WTC11 (cell line): ENCODE measurements around the gene GOLGA3. TPM values are rescaled to one million over a fixed set of nuclear protein-coding genes. Genes with fewer than 3 reads are reported as not detected.

Experiments used
- ATAC-seq: fragments of 200-7000 bp; cut with Tn5 transposase; 2 replicates; pipeline ENCODE4 v1.10.0; 2021; ENCODE audit warnings: mild to moderate bottlenecking, moderate library complexity
- Bru-seq: library from RNA; stranded (reverse); fragments of 400-500 nt; gene quantifications from one replicate; lab custom pipeline; 2021; lab: Mats Ljungman, UMichigan
- CTCF ChIA-PET: fragments of 300-600 bp; sonication (Branson Sonifier 250); formaldehyde crosslinking; loops from one replicate; lab custom pipeline; 2021; ENCODE audit warnings: antibody characterized with exemption; lab: Charles Lee
- POLR2A ChIA-PET: fragments of 350-600 bp; sonication (Branson Sonifier 250); formaldehyde crosslinking; loops from one replicate; lab custom pipeline; 2021; ENCODE audit warnings: antibody characterized with exemption; lab: Charles Lee
- DNase-seq: peaks from one replicate; pipeline ENCODE4 v3.0.0; 2021; ENCODE audit warnings: low spot score
- H3K27ac Mint-ChIP-seq: 2 replicates; pipeline ENCODE4 v1.8.0; 2021; ENCODE audit warnings: mixed read lengths
- H3K27me3 Mint-ChIP-seq: 2 replicates; pipeline ENCODE4 v1.8.0; 2021; ENCODE audit warnings: low read depth, mild to moderate bottlenecking, moderate library complexity, mixed read lengths
- H3K36me3 Mint-ChIP-seq: 2 replicates; pipeline ENCODE4 v1.8.0; 2021; ENCODE audit warnings: mixed read lengths
- H3K4me1 Mint-ChIP-seq: 2 replicates; pipeline ENCODE4 v1.8.0; 2022; ENCODE audit warnings: mixed read lengths
- H3K4me3 Mint-ChIP-seq: 2 replicates; pipeline ENCODE4 v1.8.0; 2021; ENCODE audit warnings: mild to moderate bottlenecking, moderate library complexity, mixed read lengths
- H3K9me3 Mint-ChIP-seq: 2 replicates; pipeline ENCODE4 v1.8.0; 2021; ENCODE audit warnings: mixed read lengths
- CREB1 ChIP-seq: sonication (generic); formaldehyde crosslinking; IDR thresholded peaks from 2 replicates; pipeline ENCODE4 v1.8.0; 2023; ENCODE audit warnings: mild to moderate bottlenecking, missing genetic modification reagents
- CREM ChIP-seq: sonication (generic); formaldehyde crosslinking; IDR thresholded peaks from 2 replicates; pipeline ENCODE4 v1.8.1; 2022; ENCODE audit warnings: mild to moderate bottlenecking, missing genetic modification reagents, moderate library complexity
- EMX1 ChIP-seq: fragments of 250-450 bp; sonication (Bioruptor Pico); IDR thresholded peaks from 2 replicates; pipeline ENCODE4 v1.8.0; 2021; ENCODE audit warnings: mild to moderate bottlenecking
- ETV6 ChIP-seq: sonication (generic); formaldehyde crosslinking; IDR thresholded peaks from 2 replicates; pipeline ENCODE4 v1.8.1; 2022; ENCODE audit warnings: mild to moderate bottlenecking, missing genetic modification reagents
- GABPB1 ChIP-seq: sonication (generic); formaldehyde crosslinking; IDR thresholded peaks from 2 replicates; pipeline ENCODE4 v1.8.1; 2023; ENCODE audit warnings: mild to moderate bottlenecking, missing genetic modification reagents
- JUN ChIP-seq: sonication (generic); formaldehyde crosslinking; IDR thresholded peaks from 2 replicates; pipeline ENCODE4 v1.8.0; 2023; ENCODE audit warnings: mild to moderate bottlenecking, missing genetic modification reagents
- MYBL2 ChIP-seq: sonication (generic); formaldehyde crosslinking; IDR thresholded peaks from 2 replicates; pipeline ENCODE4 v1.8.1; 2023; ENCODE audit warnings: mild to moderate bottlenecking, moderate library complexity, missing genetic modification reagents
- NFATC4 ChIP-seq: fragments of 250-450 bp; sonication (Bioruptor Pico); IDR thresholded peaks from 2 replicates; pipeline ENCODE4 v1.9.0; 2021; ENCODE audit warnings: mild to moderate bottlenecking
- PRRX2 ChIP-seq: fragments of 250-450 bp; sonication (Bioruptor Pico); IDR thresholded peaks from 2 replicates; pipeline ENCODE4 v1.8.0; 2021; ENCODE audit warnings: mild to moderate bottlenecking
- ZBTB21 ChIP-seq: sonication (generic); formaldehyde crosslinking; IDR thresholded peaks from 2 replicates; pipeline ENCODE4 v1.8.1; 2023; ENCODE audit warnings: mild to moderate bottlenecking, missing genetic modification reagents, borderline replicate concordance
- ZMAT4 ChIP-seq: fragments of 250-450 bp; sonication (Bioruptor Pico); IDR thresholded peaks from 2 replicates; pipeline ENCODE4 v1.9.0; 2021; ENCODE audit warnings: mild to moderate bottlenecking
- ZNF232 ChIP-seq: sonication (generic); formaldehyde crosslinking; IDR thresholded peaks from 2 replicates; pipeline ENCODE4 v1.8.0; 2022; ENCODE audit warnings: mild to moderate bottlenecking, missing genetic modification reagents
- ZNF416 ChIP-seq: fragments of 250-450 bp; sonication (Bioruptor Pico); IDR thresholded peaks from 2 replicates; pipeline ENCODE4 v1.9.0; 2021; ENCODE audit warnings: mild to moderate bottlenecking, inconsistent platforms
- ZNF671 ChIP-seq: fragments of 250-450 bp; sonication (Bioruptor Pico); IDR thresholded peaks from 2 replicates; pipeline ENCODE4 v1.8.0; 2021; ENCODE audit warnings: mild to moderate bottlenecking
- long read RNA-seq, 3 experiments: library from RNA in 1 of 3; library from capped mRNA in 1 of 3; library from polyadenylated mRNA in 1 of 3; unstranded in 2 of 3; stranded (forward) in 1 of 3; transcript quantifications; one replicate each; pipeline ENCODE4 v2.0.0, GENCODE V29; 2021
- total RNA-seq: library from RNA; stranded (reverse); gene quantifications from 3 replicates; pipeline ENCODE4 v1.2.3, GENCODE V29; 2021
- TF ChIP-seq, protein P1 (sequence below): fragments of 250-450 bp; sonication (Bioruptor Pico); IDR thresholded peaks from 2 replicates; pipeline ENCODE4 v1.8.0; 2021; ENCODE audit warnings: mild to moderate bottlenecking
- TF ChIP-seq, protein P2 (sequence below): sonication (generic); formaldehyde crosslinking; IDR thresholded peaks from 2 replicates; pipeline ENCODE4 v1.8.0; 2022; ENCODE audit warnings: mild to moderate bottlenecking, missing genetic modification reagents
- TF ChIP-seq, protein P3 (sequence below): fragments of 250-450 bp; sonication (Bioruptor Pico); IDR thresholded peaks from 2 replicates; pipeline ENCODE4 v1.9.0; 2021; ENCODE audit warnings: mild to moderate bottlenecking, borderline replicate concordance
- TF ChIP-seq, protein P4 (sequence below): sonication (generic); formaldehyde crosslinking; IDR thresholded peaks from 2 replicates; pipeline ENCODE4 v1.8.1; 2023; ENCODE audit warnings: mild to moderate bottlenecking, missing genetic modification reagents, moderate library complexity
- TF ChIP-seq, protein P5 (sequence below): sonication (generic); formaldehyde crosslinking; IDR thresholded peaks from 2 replicates; pipeline ENCODE4 v1.8.0; 2023; ENCODE audit warnings: missing genetic modification reagents, mild to moderate bottlenecking, borderline replicate concordance

The GOLGA3 gene, protein sequence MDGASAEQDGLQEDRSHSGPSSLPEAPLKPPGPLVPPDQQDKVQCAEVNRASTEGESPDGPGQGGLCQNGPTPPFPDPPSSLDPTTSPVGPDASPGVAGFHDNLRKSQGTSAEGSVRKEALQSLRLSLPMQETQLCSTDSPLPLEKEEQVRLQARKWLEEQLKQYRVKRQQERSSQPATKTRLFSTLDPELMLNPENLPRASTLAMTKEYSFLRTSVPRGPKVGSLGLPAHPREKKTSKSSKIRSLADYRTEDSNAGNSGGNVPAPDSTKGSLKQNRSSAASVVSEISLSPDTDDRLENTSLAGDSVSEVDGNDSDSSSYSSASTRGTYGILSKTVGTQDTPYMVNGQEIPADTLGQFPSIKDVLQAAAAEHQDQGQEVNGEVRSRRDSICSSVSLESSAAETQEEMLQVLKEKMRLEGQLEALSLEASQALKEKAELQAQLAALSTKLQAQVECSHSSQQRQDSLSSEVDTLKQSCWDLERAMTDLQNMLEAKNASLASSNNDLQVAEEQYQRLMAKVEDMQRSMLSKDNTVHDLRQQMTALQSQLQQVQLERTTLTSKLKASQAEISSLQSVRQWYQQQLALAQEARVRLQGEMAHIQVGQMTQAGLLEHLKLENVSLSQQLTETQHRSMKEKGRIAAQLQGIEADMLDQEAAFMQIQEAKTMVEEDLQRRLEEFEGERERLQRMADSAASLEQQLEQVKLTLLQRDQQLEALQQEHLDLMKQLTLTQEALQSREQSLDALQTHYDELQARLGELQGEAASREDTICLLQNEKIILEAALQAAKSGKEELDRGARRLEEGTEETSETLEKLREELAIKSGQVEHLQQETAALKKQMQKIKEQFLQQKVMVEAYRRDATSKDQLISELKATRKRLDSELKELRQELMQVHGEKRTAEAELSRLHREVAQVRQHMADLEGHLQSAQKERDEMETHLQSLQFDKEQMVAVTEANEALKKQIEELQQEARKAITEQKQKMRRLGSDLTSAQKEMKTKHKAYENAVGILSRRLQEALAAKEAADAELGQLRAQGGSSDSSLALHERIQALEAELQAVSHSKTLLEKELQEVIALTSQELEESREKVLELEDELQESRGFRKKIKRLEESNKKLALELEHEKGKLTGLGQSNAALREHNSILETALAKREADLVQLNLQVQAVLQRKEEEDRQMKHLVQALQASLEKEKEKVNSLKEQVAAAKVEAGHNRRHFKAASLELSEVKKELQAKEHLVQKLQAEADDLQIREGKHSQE (N-terminal part only)
- total RNA-seq (36.8 to 47.8 TPM (median 39.6 TPM) in 3 replicates), Bru-seq, nascent RNA (percentile 64 among the genes with signal in this experiment)
- long read RNA-seq, experiment 1, full-length matches to known transcripts, result 4 of 43 reads
- long read RNA-seq, experiment 1, partial matches to known transcripts, result 13 of 43 reads
- long read RNA-seq, experiment 1, other reads (novel, unspliced or antisense), result 26 of 43 reads
- long read RNA-seq, experiment 2, partial matches to known transcripts, result 3 of 16 reads
- long read RNA-seq, experiment 2, other reads (novel, unspliced or antisense), result 13 of 16 reads
- long read RNA-seq, experiment 3, partial matches to known transcripts, result 6 of 10 reads
- long read RNA-seq, experiment 3, other reads (novel, unspliced or antisense), result 4 of 10 reads

- ChIA-PET CTCF (interaction anchor here (0.9 to 2.0 kb wide), 4 partner anchors 22 to 352 kb away, joined by 6 to 17 read pairs (median 6); no protein-coding TSS in a partner anchor), POLR2A (interaction anchor here (0.9 kb wide), 1 partner anchor 251 kb away, joined by 3 read pairs; no protein-coding TSS in a partner anchor)
- Mint-ChIP-seq H3K4me1 (peaks cover 14% of the 10 kb centered on the region), H3K4me3 (peak within 1 kb of the TSS; percentile 94), H3K36me3 (peaks cover 20% of the 10 kb centered on the region), H3K9me3 (no peaks in the 10 kb centered on the region), H3K27me3 (no peaks in the 10 kb centered on the region), H3K27ac (peak within 1 kb of the TSS; percentile 100)
- ATAC-seq (peak; percentile 96), DNase-seq (peak; percentile 95)
- peak; percentile 85 for TF ChIP-seq GABPB1 (CRISPR knock-in tag)
- peak; percentile 79 for TF ChIP-seq PRRX2 (CRISPR knock-in tag)
- TF ChIP-seq, protein P1, sequence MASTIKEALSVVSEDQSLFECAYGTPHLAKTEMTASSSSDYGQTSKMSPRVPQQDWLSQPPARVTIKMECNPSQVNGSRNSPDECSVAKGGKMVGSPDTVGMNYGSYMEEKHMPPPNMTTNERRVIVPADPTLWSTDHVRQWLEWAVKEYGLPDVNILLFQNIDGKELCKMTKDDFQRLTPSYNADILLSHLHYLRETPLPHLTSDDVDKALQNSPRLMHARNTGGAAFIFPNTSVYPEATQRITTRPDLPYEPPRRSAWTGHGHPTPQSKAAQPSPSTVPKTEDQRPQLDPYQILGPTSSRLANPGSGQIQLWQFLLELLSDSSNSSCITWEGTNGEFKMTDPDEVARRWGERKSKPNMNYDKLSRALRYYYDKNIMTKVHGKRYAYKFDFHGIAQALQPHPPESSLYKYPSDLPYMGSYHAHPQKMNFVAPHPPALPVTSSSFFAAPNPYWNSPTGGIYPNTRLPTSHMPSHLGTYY (CRISPR knock-in tag), result peak; percentile 85; the same call in 1 of the 2 replicates
- 0 out of 2 replicates have a peak, but pooled peaks have one; percentile 51 for TF ChIP-seq NFATC4 (CRISPR knock-in tag)
- no peak for TF ChIP-seq ZBTB21 (CRISPR knock-in tag)
- peak; percentile 71; the same call in 1 of the 2 replicates for TF ChIP-seq ZMAT4 (CRISPR knock-in tag)
- TF ChIP-seq, protein P2, sequence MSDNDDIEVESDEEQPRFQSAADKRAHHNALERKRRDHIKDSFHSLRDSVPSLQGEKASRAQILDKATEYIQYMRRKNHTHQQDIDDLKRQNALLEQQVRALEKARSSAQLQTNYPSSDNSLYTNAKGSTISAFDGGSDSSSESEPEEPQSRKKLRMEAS, result peak; percentile 59; the same call in 1 of the 2 replicates
- TF ChIP-seq CREM (CRISPR knock-in tag), result peak; percentile 84
- peak; percentile 31; the same call in 1 of the 2 replicates for TF ChIP-seq ZNF671 (CRISPR knock-in tag)
- 0 out of 2 replicates have a peak, but pooled peaks have one; percentile 40 for TF ChIP-seq MYBL2 (CRISPR knock-in tag)
- TF ChIP-seq, protein P3, sequence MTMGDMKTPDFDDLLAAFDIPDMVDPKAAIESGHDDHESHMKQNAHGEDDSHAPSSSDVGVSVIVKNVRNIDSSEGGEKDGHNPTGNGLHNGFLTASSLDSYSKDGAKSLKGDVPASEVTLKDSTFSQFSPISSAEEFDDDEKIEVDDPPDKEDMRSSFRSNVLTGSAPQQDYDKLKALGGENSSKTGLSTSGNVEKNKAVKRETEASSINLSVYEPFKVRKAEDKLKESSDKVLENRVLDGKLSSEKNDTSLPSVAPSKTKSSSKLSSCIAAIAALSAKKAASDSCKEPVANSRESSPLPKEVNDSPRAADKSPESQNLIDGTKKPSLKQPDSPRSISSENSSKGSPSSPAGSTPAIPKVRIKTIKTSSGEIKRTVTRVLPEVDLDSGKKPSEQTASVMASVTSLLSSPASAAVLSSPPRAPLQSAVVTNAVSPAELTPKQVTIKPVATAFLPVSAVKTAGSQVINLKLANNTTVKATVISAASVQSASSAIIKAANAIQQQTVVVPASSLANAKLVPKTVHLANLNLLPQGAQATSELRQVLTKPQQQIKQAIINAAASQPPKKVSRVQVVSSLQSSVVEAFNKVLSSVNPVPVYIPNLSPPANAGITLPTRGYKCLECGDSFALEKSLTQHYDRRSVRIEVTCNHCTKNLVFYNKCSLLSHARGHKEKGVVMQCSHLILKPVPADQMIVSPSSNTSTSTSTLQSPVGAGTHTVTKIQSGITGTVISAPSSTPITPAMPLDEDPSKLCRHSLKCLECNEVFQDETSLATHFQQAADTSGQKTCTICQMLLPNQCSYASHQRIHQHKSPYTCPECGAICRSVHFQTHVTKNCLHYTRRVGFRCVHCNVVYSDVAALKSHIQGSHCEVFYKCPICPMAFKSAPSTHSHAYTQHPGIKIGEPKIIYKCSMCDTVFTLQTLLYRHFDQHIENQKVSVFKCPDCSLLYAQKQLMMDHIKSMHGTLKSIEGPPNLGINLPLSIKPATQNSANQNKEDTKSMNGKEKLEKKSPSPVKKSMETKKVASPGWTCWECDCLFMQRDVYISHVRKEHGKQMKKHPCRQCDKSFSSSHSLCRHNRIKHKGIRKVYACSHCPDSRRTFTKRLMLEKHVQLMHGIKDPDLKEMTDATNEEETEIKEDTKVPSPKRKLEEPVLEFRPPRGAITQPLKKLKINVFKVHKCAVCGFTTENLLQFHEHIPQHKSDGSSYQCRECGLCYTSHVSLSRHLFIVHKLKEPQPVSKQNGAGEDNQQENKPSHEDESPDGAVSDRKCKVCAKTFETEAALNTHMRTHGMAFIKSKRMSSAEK (CRISPR knock-in tag), result no peak
- no peak for TF ChIP-seq JUN (CRISPR knock-in tag)
- peak; percentile 20; the same call in 1 of the 2 replicates for TF ChIP-seq ETV6 (CRISPR knock-in tag)
- peak; percentile 76 for TF ChIP-seq ZNF232 (CRISPR knock-in tag)
- 0 out of 2 replicates have a peak, but pooled peaks have one; percentile 62 for TF ChIP-seq EMX1 (CRISPR knock-in tag)
- TF ChIP-seq, protein P4, sequence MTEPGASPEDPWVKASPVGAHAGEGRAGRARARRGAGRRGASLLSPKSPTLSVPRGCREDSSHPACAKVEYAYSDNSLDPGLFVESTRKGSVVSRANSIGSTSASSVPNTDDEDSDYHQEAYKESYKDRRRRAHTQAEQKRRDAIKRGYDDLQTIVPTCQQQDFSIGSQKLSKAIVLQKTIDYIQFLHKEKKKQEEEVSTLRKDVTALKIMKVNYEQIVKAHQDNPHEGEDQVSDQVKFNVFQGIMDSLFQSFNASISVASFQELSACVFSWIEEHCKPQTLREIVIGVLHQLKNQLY, result no peak
- TF ChIP-seq, protein P5, sequence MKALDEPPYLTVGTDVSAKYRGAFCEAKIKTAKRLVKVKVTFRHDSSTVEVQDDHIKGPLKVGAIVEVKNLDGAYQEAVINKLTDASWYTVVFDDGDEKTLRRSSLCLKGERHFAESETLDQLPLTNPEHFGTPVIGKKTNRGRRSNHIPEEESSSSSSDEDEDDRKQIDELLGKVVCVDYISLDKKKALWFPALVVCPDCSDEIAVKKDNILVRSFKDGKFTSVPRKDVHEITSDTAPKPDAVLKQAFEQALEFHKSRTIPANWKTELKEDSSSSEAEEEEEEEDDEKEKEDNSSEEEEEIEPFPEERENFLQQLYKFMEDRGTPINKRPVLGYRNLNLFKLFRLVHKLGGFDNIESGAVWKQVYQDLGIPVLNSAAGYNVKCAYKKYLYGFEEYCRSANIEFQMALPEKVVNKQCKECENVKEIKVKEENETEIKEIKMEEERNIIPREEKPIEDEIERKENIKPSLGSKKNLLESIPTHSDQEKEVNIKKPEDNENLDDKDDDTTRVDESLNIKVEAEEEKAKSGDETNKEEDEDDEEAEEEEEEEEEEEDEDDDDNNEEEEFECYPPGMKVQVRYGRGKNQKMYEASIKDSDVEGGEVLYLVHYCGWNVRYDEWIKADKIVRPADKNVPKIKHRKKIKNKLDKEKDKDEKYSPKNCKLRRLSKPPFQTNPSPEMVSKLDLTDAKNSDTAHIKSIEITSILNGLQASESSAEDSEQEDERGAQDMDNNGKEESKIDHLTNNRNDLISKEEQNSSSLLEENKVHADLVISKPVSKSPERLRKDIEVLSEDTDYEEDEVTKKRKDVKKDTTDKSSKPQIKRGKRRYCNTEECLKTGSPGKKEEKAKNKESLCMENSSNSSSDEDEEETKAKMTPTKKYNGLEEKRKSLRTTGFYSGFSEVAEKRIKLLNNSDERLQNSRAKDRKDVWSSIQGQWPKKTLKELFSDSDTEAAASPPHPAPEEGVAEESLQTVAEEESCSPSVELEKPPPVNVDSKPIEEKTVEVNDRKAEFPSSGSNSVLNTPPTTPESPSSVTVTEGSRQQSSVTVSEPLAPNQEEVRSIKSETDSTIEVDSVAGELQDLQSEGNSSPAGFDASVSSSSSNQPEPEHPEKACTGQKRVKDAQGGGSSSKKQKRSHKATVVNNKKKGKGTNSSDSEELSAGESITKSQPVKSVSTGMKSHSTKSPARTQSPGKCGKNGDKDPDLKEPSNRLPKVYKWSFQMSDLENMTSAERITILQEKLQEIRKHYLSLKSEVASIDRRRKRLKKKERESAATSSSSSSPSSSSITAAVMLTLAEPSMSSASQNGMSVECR (CRISPR knock-in tag), result peak; percentile 87
- TF ChIP-seq ZNF416 (CRISPR knock-in tag), result peak; percentile 66; the same call in 1 of the 2 replicates
- TF ChIP-seq CREB1 (CRISPR knock-in tag), result no peak
These were observed at the start of gene GOLGA3 for GRCh38 chr12:132828706-132829534. Gene GOLGA3 (minus strand): TSS chr12:132828869. CDS start chr12:132822128, 6,741 bp downstream.
